ENCODE results near the gene HAUS5.

The HAUS5 gene

GRCh38 chr19:35673121-35673804 lies 60.7 kb downstream of the HAUS5 start:
- no peak for DNase-seq (ENCODE audit: low spot score)

Measured in pons (tissue), 1 donor.